ENCODE results near the gene E2F7. TPM values are rescaled to one million over a fixed set of nuclear protein-coding genes. Genes with fewer than 3 reads are reported as not detected.

The E2F7 gene
- total RNA-seq, 4 donors from 2014 or later, result 0.83 to 5.2 (median 1.9) TPM

GRCh38 chr12:77089686-77090220, 24.4 kb upstream of the E2F7 start:
- no peaks in the 10 kb centered on the region for H3K9me3 ChIP-seq
- H3K27ac ChIP-seq, result no peak overlapping the region
- no peak overlapping the region for H3K4me3 ChIP-seq
- TF ChIP-seq CTCF (IDR thresholded peaks at IDR 0.05) (no peak), EP300 (IDR thresholded peaks at IDR 0.05) (no peak), POLR2A (IDR thresholded peaks at IDR 0.05) (no peak), POLR2AphosphoS5 (IDR thresholded peaks at IDR 0.05) (no peak)
- DNase-seq (ENCODE audit: low spot score in 2 of 2), result no peak
- H3K27me3 ChIP-seq, result no peaks in the 10 kb centered on the region
- H3K36me3 ChIP-seq, result no peaks in the 10 kb centered on the region
- 35% methylated on average over 1 of the region's 1 CpG for WGBS
- no peaks in the 10 kb centered on the region for H3K4me1 ChIP-seq

DNA sequence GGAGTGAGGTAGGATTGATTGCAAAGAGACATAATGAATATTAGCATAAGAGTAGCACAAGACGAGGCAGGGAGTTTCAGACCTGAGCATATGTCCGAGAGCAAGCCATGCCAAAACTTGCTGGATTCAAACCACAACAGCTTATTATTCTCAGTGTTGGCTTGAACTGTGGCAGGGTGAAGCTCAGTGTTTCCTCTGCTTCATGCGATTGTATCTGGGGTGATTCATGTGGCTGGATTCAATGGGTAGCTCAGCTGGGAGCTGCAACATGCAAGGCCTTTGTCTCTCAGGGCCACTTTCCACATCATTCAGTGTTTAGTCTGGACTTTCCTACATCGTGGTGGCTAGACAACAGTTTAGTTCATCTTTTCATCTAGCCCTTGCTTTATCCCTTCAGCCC, 22.1 kb upstream of the E2F7 start:
- WGBS, result 76% methylated on average over 4 of the region's 4 CpGs
- H3K4me1 ChIP-seq, result no peaks in the 10 kb centered on the region
- no peak overlapping the region for H3K27ac ChIP-seq
- no peak overlapping the region for H3K4me3 ChIP-seq
- no peak for DNase-seq (ENCODE audit: low spot score in 2 of 2)
- TF ChIP-seq POLR2AphosphoS5 (IDR thresholded peaks at IDR 0.05), result no peak
- no peak for TF ChIP-seq EP300 (IDR thresholded peaks at IDR 0.05)
- no peak for TF ChIP-seq POLR2A (IDR thresholded peaks at IDR 0.05)
- TF ChIP-seq CTCF (IDR thresholded peaks at IDR 0.05), result no peak
- H3K9me3 ChIP-seq, result no peaks in the 10 kb centered on the region
- no peaks in the 10 kb centered on the region for H3K36me3 ChIP-seq
- no peaks in the 10 kb centered on the region for H3K27me3 ChIP-seq

GRCh38 chr12:77082021-77082420, 16.7 kb upstream of the E2F7 start:
- WGBS, result 51% methylated on average over 1 of the region's 1 CpG
- H3K36me3 ChIP-seq, result no peaks in the 10 kb centered on the region
- no peaks in the 10 kb centered on the region for H3K27me3 ChIP-seq
- DNase-seq (ENCODE audit: low spot score in 2 of 2), result no peak
- no peaks in the 10 kb centered on the region for H3K4me1 ChIP-seq
- no peaks in the 10 kb centered on the region for H3K9me3 ChIP-seq
- H3K27ac ChIP-seq, result no peak overlapping the region
- TF ChIP-seq CTCF (IDR thresholded peaks at IDR 0.05) (no peak), EP300 (IDR thresholded peaks at IDR 0.05) (no peak), POLR2AphosphoS5 (IDR thresholded peaks at IDR 0.05) (no peak), POLR2A (IDR thresholded peaks at IDR 0.05) (no peak)
- H3K4me3 ChIP-seq, result no peak overlapping the region

- WGBS, result 86% methylated on average over 3 of the region's 3 CpGs
- no peaks in the 10 kb centered on the region for H3K27me3 ChIP-seq
- no peak overlapping the region for H3K4me3 ChIP-seq
- TF ChIP-seq POLR2A (IDR thresholded peaks at IDR 0.05) (no peak), EP300 (IDR thresholded peaks at IDR 0.05) (no peak), POLR2AphosphoS5 (IDR thresholded peaks at IDR 0.05) (no peak), CTCF (IDR thresholded peaks at IDR 0.05) (no peak)
- H3K4me1 ChIP-seq, result no peaks in the 10 kb centered on the region
- H3K27ac ChIP-seq, result no peak overlapping the region
- DNase-seq (ENCODE audit: low spot score in 2 of 2), result no peak
- H3K36me3 ChIP-seq, result no peaks in the 10 kb centered on the region
- no peaks in the 10 kb centered on the region for H3K9me3 ChIP-seq
Observed at GRCh38 chr12:77079631-77080030, 14.3 kb upstream of the E2F7 start.

DNA sequence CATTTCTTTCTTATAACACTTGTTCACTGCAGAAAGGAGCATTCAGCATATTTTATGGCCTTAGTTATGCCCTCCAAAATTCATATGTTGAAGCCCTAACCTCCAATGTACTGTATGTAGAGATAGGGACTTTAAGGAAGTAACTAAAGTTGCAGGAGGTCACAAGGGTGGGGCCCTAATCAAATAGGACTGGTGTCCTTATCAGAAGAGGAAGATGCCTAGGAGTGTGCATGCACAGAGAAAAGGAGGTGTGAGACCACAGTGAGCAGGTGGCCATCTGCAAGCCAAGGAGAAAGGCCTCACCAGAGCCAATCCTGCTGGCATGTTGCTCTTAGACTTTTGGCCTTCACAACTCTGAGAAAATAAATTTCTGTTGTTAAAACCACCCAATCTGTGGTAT, 12.9 kb upstream of the E2F7 start:
- Histone ChIP-seq H3K4me1 (no peaks in the 10 kb centered on the region), H3K9me3 (no peaks in the 10 kb centered on the region), H3K27me3 (no peaks in the 10 kb centered on the region), H3K4me3 (no peak overlapping the region), H3K27ac (no peak overlapping the region), H3K36me3 (no peaks in the 10 kb centered on the region)
- no peak for DNase-seq (ENCODE audit: low spot score in 2 of 2)
- no peak for TF ChIP-seq CTCF (IDR thresholded peaks at IDR 0.05)
- TF ChIP-seq EP300 (IDR thresholded peaks at IDR 0.05), result no peak
- TF ChIP-seq POLR2A (IDR thresholded peaks at IDR 0.05), result no peak
- TF ChIP-seq POLR2AphosphoS5 (IDR thresholded peaks at IDR 0.05), result no peak
